SKM-1 treated with dmso at 0.1 percent for 144 hours (cell line): ENCODE data around the gene PSMD13.
A peak's percentile ranks its signal among the peaks of the same experiment; 100 is the strongest.
"Not testable (repeated sequence)": the region's sequence is repeated elsewhere in the genome, so short reads cannot be mapped to it uniquely, and the experiment has no call there.

Source experiments
- DNase-seq: peaks from one replicate; lab custom pipeline; 2025; ENCODE audit not compliant: unreplicated experiment; lab: John Stamatoyannopoulos, UW

The PSMD13 gene

GRCh38 chr11:236774-237767 lies at the start of gene PSMD13:
TSS of gene PSMD13 (plus strand) at chr11:236976. CDS start at chr11:237050, 74 bp downstream.
- peak; percentile 75 for DNase-seq

GRCh38 chr11:189200-189783 lies 47.5 kb upstream of the PSMD13 start:
- DNase-seq: not testable (repeated sequence)

GRCh38 chr11:189843-190311 lies 46.9 kb upstream of the PSMD13 start:
- not testable (repeated sequence) for DNase-seq

GRCh38 chr11:190546-190945 lies 46.2 kb upstream of the PSMD13 start:
- not testable (repeated sequence) for DNase-seq

- DNase-seq: not testable (repeated sequence)
Measured at GRCh38 chr11:191490-192478, 45.0 kb upstream of the PSMD13 start.

- not testable (repeated sequence) for DNase-seq
Measured at GRCh38 chr11:192674-193128, 44.1 kb upstream of the PSMD13 start, which contains the start of gene SCGB1C1. TSS of gene SCGB1C1 (plus strand) at chr11:193078. CDS start at chr11:193100, 22 bp downstream.

- DNase-seq: not testable (repeated sequence)
Measured at GRCh38 chr11:193481-193880, 43.3 kb upstream of the PSMD13 start.

GRCh38 chr11:196786-197731 lies 39.7 kb upstream of the PSMD13 start:
- DNase-seq: no peak

- no peak for DNase-seq
Measured at GRCh38 chr11:197741-198235, 39.0 kb upstream of the PSMD13 start.

- no peak for DNase-seq
Measured at GRCh38 chr11:198236-198806, 38.5 kb upstream of the PSMD13 start.

- DNase-seq: no peak
Measured at GRCh38 chr11:199004-199581, 37.7 kb upstream of the PSMD13 start.

GRCh38 chr11:199782-200181 lies 37.0 kb upstream of the PSMD13 start:
- no peak for DNase-seq

- DNase-seq: no peak
Measured at GRCh38 chr11:200224-201003, 36.4 kb upstream of the PSMD13 start.

GRCh38 chr11:201966-202365 lies 34.8 kb upstream of the PSMD13 start:
- DNase-seq: no peak

- no peak for DNase-seq
Measured at GRCh38 chr11:202490-202889, 34.3 kb upstream of the PSMD13 start.

- DNase-seq: no peak
Measured at GRCh38 chr11:203056-203944, 33.5 kb upstream of the PSMD13 start.
